Activated naive CD4-positive, alpha-beta T cell treated with anti-CD3 and anti-CD28 coated beads, Interleukin-2, amount 50 U/mL, for 16 hours (primary cell): ENCODE measurements around the gene PPP1R9A.

ENCODE experiments used
- DNase-seq: peaks from one replicate; pipeline ENCODE4 v3.0.0-alpha.2; 2020

The PPP1R9A gene

DNA sequence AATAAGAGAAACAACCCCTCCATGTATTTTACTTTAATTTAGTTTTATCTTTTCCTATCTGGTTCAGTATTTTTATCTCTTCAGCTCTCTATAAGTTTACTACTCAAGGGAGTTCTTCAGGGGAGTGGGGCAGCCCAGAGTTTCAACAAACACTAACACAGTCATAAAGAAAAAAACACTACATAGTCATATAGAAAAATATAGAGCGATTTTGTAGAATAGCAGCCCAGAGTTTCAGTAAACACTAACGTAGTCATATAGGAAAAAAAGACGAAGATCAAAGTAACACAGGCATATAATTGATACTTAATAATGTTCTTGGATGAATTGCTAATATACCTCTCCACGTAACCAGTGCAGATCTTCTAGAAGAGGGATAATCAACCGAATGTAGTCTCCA, 362.2 kb downstream of the PPP1R9A start:
- no peak for DNase-seq

DNA sequence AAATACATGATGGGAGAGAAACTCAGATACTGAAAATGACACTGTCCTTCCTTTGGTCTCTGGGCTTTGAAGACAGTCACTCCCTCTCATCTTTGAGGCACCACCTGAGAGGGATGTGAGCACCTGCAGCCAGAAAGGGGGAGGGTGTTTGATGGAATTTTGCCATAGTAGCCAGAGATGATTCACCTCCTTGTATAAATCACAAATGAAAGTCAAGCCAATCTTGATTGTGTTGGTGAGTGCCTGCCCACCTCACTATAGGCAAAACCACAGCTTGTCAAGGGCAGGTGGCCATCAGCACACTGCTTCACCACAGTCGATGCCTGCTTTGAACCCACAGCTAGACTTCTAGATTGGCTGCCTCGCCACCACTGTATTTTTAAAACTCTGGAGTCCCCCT, 368.7 kb downstream of the PPP1R9A start:
- DNase-seq, result no peak

DNA sequence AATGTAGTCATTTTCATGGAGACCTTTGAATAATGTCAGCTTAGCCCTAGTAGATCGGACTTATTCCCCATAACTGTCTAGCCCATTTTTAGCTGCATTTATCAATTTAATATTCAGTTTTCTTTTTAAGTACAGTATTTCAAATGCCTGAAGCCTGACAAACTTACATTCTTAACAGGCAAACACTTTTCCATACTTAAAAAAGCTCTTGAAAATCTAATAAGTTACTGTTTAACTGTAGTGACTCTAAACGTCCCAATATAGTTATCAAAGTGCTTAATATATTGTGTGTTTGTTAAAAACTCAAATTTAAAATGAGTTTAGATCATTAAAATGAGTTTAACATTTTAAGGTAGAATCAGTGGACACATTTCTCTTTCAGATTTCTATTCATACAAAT, 372.0 kb downstream of the PPP1R9A start:
- no peak for DNase-seq

DNA sequence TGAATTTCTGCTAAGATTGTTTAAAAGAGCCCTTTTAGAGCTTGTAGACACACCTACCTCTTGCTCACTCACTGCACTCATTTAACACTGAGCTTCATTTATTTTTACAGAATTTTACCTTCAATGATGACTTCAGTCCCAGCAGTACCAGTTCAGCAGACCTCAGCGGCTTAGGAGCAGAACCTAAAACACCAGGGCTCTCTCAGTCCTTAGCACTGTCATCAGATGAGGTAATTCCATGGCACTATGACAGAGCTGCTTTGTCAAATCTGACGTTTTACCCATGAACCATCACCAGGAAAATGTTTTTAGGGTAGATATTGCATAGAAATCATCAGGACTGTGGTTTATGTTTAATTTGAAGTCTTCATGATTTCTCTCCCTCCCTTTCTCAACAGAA, 378.7 kb downstream of the PPP1R9A start:
- DNase-seq, result no peak

GRCh38 chr7:95290166-95290830, 382.9 kb downstream of the PPP1R9A start:
- DNase-seq, result no peak

GRCh38 chr7:95295397-95295796, 388.0 kb downstream of the PPP1R9A start:
- no peak for DNase-seq

DNA sequence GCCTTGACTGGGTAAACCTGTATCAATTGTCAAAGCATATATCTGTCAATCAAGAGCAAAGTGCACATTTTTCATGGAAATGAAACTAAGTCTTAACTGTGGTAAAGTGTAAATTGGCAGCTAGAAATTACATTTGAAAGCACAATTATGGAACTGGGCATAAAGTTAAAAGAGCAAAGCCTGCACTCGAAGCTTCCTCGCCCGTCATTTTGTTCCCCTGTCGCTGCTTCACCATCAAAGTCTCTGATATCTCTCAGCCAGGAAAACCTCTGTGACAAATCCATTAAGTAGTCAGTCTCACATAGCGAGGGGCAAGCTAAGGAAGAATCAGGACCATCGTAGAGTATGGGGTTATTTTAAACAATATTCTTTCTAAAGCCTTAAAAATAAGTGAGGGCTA, 389.1 kb downstream of the PPP1R9A start:
- no peak for DNase-seq

- DNase-seq, result no peak
Measured at GRCh38 chr7:95297041-95297440, 389.6 kb downstream of the PPP1R9A start.

GRCh38 chr7:95298091-95298490, 390.7 kb downstream of the PPP1R9A start:
- DNase-seq, result no peak

DNA sequence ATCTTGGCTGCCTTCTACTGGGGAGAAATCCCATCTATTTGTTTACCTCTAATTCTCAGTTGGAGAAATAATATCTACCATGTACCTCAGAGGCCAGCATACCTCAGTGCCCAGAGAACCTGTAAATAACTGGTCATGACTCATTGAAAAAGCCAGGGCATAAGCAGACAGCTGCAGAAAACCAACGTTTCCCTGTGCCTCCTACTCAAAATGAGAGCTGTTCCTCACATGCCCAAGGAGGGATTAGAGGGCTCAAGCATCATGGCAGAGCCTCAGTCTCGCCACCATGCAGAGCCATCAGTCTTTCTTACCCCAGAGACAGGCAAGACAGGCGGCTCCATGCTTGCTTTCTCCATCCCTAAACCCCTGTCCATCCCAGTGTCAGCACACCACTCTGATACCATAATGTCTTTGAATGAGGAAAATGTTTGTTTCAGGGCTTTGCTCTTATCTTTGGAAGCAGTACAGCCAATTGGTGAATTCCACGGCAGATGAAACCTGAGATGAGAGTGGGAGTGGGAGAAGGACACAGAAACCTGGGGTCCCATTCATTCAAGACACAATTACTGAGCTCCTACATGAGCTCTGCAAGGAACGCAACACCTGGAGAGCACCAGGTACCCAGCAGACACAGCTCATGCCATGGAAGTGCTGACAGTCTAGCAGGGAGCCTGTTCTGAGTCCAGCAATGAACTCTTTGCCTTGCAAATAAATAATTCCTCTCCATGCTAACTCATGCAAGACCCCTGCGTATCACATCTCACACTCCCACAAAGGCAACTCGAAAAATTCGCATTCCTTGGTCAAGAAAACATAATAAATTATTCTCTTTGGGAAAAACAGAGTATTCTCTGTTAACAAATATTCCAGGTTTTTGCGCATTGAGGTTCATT, 395.9 kb downstream of the PPP1R9A start:
- no peak for DNase-seq

DNA sequence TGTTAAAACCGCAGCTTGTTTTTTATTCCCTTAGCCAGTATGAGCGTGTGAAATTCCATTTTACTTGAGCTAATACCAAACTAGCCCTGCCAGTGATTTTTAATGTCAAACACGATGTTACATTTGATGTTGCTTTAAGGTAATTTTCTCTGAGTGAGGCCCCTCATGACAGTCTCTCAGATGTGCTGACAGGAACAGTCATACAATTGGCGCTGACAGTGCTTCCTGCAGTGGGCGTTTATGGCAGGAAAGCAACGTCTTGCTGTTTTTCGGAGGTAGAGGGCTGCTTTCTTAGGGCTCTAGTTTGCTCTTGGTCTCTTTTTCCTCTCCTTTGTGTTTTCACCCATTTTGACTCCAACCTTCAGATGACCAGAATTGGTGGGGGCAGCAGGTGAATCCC, 397.6 kb downstream of the PPP1R9A start:
- no peak for DNase-seq

DNA sequence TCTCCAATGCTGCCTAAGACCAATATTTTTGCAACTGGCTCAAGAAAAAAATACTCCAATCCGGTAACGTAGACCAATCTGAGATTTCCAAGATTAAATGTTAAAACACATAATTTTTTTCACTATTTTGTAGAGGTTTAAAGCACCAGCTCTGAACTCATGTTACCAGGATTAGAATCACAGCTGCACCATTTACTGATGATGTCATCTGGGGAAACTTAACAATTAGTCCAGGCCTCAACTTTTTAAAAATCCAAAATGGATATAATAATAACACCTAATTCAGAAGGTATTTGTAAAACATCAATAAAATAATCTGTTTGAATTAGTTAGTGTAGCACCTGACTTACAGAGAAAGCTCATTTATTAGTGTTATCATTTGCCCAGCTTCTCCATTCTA, 402.6 kb downstream of the PPP1R9A start:
- DNase-seq, result no peak

GRCh38 chr7:95311389-95311788, 404.0 kb downstream of the PPP1R9A start:
- no peak for DNase-seq

- no peak for DNase-seq
Measured at GRCh38 chr7:95312561-95312960, 405.2 kb downstream of the PPP1R9A start.

DNA sequence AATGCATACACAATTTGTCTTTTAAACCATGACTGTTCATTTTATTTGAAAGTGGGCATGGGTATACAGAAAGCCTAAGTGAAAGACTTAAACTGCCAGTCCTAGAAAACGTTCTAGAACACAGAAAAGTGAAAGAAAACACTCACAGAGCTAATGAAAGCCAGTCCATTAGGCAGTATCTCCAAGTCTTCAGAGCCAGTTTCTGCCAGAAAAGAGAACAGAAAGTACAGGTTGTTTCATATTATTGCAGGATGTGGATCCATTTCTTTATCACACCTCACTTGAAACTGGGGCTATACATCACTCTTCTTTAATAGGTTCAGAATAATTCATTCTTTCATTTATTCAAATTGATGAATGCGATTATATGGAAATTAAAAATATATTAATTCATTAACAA, 409.2 kb downstream of the PPP1R9A start:
- DNase-seq, result no peak

GRCh38 chr7:95317546-95317945, 410.2 kb downstream of the PPP1R9A start:
- no peak for DNase-seq

GRCh38 chr7:95317966-95318365, 410.6 kb downstream of the PPP1R9A start:
- no peak for DNase-seq

GRCh38 chr7:95318501-95319100, 411.2 kb downstream of the PPP1R9A start:
- DNase-seq, result no peak

GRCh38 chr7:95319570-95319969, 412.2 kb downstream of the PPP1R9A start:
- no peak for DNase-seq

GRCh38 chr7:95320651-95321050, 413.3 kb downstream of the PPP1R9A start:
- DNase-seq, result no peak

DNA sequence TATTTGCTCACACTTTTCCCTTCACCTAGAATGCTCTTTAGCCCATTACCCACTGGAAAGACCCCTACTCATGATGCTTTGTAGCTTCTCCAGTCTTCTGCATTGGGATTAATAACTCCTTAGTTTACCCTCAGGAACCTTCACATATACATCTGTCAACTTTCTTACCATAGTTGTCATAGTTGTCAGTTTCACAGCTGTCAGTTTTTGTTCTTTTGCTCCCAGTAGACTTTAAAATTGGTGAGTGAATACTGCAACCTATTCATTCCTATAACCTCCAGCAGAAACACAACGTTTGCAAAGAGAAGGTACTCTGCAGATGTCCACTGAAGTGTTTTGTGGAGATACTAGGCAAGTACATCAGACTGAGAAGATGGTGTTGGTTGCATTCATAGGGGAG, 414.3 kb downstream of the PPP1R9A start:
- no peak for DNase-seq

DNA sequence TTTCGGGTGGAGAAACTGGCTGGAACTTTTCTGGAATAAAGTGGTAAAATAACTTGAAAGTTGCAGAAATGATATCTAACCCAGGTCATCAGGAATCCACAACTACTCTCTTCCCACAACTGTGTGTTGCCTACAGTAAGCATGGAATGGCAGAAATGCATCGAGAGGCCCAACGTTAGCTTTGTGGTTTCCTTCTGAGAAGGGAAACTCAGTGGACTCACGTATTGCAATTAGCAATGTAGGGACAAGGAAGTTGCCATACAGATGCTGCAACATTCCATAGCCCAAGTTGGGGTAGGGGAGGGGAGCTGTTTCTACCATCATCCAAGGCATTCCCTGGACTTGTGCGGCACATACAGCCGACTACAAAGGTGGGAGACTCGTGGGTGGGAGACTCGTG, 415.0 kb downstream of the PPP1R9A start:
- no peak for DNase-seq

GRCh38 chr7:95322854-95323253, 415.5 kb downstream of the PPP1R9A start:
- DNase-seq, result no peak
